Mesenteric fat pad (tissue), 1 donor: ENCODE measurements around the gene CNDP1. TPM values are rescaled to one million over a fixed set of nuclear protein-coding genes. Genes with fewer than 3 reads are reported as not detected.

ENCODE experiments used
- DNase-seq: peaks from one replicate; pipeline ENCODE4 v3.0.0-alpha.2; 2020; ENCODE audit warnings: low spot score
- total RNA-seq: library from RNA; stranded (reverse); fragmentation: NEBNext Ultra II Directional; extraction: Animal tissue kit (Norgen Biotek cat#: 25700); gene quantifications from one replicate; pipeline ENCODE4 v1.2.1, GENCODE V29; 2021
- donor health status: DM: yes; HTN: yes; CAD: no.

CNDP1 gene
- total RNA-seq, 1 donor from 2014 or later: not detected

DNA sequence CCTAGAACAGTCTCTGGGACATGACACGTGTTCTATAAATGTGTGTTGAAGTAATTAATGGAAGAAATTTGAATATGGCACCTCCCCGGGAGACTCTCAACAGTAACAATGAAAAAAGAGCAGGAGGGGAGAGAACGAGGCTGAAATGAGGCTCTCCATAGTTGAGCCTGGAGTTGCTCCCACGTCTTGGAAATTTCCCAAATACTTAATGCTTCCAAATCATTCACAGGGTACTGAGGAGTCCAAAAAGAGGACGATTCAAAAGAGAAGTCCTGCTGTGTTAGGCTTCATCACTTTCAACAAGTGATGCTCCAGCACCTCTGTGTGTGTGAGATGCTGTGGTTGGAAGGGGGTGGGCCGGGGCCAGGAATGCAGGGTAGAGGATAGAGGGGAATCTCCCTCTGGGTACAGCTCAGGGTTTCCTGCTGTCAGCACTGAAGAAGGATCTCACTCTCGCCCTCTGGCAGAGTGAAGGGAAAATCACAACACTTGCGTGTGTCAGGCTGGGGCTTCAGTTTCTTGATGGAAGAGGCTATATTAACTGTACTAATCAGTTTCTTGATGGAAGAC lies 45.3 kb downstream of the CNDP1 start:
- no peak for DNase-seq

GRCh38 chr18:74582642-74583041 lies 48.3 kb downstream of the CNDP1 start:
- no peak for DNase-seq

DNA sequence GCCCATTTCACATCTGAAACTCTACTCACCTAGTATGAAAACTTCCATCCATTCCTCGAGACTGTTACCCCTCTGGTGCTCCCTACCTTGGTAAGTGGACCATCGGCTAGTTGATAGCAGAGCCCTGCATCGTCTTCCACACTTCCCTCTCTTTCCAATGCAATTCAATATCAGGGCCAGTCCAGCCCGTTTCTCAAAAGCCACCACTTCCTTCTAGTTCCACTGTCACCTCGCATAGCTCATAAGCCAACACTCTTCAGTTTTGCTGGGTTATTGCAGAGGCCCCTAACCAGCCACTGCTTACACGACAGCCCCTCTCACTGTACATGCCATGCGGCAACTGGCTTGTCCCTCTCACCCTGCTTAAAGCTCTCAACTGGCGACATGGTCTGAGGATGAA lies 53.1 kb downstream of the CNDP1 start:
- DNase-seq: no peak

DNA sequence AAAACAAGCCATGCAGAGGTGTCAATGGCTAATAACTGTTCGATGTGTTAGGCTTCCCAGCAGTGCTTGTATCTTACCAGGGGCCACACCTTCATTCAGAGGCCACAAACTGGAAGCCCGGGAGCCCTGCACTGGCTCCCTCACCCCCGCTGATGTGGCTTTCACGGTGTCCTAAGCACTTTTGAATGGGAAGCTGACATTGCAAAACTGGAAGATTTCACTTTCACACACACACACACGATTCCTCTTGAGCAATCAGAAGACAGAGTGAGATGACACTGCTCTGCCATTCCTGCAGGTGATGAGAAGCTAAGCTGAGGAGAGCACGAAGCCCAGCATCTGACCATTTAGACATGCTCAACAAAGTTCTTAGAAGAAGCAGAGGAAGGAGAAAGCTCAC lies 54.7 kb downstream of the CNDP1 start:
- DNase-seq: no peak

DNA sequence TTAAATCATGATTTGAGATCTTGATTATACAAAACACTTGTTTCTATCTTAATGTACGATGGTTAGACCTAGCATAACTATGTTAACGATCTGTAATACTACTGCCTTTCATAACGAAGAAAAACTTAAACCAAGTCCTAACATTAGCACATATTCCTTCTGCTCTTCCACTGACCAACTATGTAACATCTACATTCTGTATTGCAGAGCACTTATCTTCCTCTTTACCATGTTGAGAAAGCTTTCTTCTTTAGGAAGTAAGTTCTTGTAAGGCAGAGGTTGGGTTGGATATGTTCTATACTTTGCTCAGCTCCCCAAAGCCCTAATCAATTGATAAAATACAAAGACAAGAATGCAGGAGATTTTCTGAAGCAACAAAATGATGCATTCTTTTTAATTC lies 55.5 kb downstream of the CNDP1 start:
- DNase-seq: no peak

DNA sequence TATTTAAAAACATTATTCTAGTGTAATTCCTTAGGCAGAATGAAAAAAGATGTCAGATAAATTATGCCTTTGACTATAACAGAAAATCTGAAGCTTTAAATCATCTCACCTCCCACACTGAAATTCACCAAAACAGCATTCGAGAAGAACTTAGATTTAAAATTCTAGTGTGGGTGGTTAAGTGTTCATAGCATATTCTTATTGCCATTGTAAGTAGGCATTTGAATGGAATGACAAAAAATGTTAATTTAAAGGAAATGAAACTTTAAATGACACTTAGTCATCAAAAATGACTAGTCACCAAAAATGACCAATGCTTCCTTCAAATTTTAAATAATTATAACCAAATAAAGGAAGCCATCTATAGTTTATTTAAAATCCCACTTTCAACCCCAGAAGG lies 56.4 kb downstream of the CNDP1 start:
- no peak for DNase-seq

- no peak for DNase-seq
Measured at GRCh38 chr18:74595431-74595830, 61.1 kb downstream of the CNDP1 start.

DNA sequence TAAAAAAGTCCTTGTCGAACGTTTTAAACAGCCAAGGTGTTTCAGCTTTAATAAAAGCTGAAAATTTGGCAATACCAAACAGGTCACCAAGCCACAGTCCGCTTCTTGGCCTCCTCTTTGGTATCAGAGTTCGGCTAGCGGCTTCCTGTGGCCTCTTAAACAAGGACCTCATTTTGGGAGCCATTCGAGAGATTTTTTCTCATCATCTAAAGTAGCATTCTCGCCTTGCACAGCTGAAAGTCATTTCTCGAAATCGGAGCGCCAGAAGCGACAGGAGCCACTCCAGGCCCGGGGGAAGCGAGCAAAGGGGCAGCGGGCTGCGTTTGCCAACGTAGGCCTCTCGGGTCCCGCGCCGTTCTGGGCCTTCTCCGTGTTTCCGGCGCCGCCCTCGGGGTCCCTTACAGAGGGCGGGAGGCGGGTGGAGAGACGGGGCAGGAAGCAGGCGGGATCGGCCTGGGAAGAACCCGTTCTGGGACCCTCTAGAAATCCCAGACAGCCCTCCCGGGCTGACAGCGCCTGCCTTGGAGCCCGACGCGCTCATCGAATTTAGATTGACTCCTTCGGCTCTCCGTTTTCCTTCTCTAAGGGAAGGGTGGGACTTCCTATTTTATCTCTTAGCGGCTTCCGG lies 62.8 kb downstream of the CNDP1 start:
- peak; percentile 91 for DNase-seq

GRCh38 chr18:74597662-74598349 lies 63.5 kb downstream of the CNDP1 start, which contains the start of gene ZNF407:
Gene ZNF407, plus strand, starts transcription at chr18:74597870. Its CDS starts 33,150 bp downstream, at chr18:74631020.
- DNase-seq: peak; percentile 95

- DNase-seq: no peak
Measured at GRCh38 chr18:74598350-74599001, 64.2 kb downstream of the CNDP1 start.

GRCh38 chr18:74604361-74604760 lies 70.1 kb downstream of the CNDP1 start:
- no peak for DNase-seq

DNA sequence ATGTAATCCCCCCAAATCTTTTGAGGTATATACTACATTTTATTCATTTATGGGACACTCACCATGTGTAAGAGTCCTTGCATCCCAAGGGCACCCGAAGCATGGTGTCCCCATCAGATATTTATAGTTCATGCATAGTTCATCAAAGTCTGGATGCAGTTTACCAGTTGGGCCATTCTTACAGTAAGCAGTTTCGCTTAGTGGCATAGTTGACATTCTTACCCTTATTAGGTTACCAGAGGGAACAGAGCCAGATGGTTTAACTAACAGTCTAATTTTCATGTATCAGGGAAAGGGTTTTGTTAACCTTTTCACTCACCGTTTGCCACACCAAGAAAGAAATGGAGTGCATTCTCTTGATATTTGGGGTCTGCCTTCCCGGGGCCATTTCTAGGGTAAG lies 70.5 kb downstream of the CNDP1 start:
- no peak for DNase-seq

DNA sequence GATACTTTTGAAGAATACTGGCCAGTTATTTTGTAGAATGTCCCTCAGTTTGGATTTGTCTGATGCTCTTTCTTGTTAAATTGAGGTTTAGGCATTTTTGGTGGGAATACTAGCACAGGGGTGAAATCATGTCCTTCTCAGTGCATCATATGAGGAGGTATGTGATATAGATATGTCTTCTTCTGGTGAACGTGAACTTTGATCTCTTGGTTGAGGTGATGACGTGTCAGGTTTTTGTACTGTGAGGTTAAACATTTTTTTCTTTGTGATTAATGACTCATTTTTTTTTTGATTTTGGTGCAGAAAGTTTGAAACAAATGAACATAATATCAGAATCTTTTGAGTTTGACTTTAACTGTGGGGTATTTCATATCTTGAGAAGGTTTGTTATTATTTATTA lies 74.4 kb downstream of the CNDP1 start:
- DNase-seq: no peak

- no peak for DNase-seq
Measured at GRCh38 chr18:74609535-74609934, 75.2 kb downstream of the CNDP1 start.

DNA sequence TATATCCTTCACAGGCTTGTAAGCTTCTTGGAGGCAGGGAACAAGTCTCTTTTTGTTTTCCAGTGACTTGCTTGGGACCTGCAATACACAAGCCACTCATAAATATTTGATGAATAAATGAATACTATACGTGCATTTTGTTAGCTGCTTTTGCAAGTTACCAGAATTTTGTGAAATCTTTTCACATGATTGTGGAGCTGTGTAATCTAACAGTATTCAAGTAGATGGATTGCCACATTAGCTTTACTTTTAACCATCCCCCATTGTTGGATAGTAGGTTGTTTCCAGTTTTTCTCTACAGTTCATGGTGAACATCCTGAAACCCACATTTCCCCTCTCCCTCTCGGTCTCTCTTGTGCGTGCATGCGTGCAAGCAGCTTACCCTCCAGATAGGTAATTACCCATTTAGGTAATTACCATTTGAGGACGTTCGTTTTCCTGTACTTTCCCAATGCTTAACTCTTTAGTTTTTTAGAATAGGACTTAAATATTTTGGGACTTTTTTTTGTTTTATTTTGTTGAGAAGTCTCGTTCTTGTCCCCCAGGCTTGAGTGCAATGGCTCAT lies 75.8 kb downstream of the CNDP1 start:
- no peak for DNase-seq

- no peak for DNase-seq
Measured at GRCh38 chr18:74610860-74611259, 76.6 kb downstream of the CNDP1 start.

DNA sequence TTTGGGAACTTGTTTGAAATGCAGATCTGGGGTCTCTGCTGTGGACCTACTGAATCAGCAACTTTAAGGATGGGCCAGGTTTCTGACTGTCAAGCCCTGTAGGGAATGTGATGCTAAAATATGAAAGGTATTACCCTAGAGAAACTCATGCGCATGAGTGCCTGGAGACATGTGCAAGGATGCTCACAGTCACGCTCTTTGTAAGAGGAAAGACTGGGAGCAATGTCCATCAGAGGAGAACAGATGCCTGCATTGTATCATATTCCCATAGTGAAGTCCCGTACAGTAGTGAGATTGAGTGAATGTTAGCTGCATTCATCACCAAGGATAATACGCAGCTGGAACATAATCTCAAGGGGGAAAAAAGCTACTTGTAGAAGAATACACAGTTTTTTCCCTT lies 77.5 kb downstream of the CNDP1 start:
- no peak for DNase-seq

- DNase-seq: no peak
Measured at GRCh38 chr18:74613381-74613780, 79.1 kb downstream of the CNDP1 start.

DNA sequence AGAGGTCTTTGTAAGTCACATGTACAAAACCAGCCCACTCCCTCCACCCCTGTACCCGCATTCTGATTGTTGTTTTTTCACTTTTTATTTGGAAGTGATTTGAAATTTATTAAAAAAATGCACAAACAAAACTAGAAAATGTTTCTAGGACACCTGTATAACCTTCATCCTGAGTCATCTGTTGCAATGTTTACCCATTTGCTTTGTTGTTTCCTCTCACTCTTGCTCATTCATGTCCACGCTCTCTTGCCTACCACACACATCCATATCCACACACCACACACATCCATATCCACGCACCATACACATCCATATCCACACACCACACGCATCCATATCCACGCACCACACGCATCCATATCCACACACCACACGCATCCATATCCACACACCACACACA lies 82.2 kb downstream of the CNDP1 start:
- no peak for DNase-seq

DNA sequence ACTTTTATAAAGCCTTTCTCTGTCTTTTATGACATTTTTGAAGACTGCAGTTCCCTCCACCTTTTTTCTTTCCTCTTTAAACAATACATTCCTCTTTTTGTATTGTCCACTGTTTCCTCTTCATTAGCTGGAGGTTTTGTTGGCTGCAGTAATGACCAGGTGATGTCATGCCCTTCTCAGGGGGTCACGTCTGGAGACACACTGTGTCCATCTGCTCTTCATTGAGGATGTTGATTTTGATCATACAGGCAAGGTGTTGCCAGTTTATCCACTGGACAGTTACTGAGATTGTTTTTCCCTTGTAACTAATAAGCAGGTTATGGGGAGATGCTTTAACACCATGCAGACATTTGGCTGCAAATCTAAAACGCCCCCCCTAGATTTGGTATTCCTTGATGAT lies 83.2 kb downstream of the CNDP1 start:
- DNase-seq: no peak

DNA sequence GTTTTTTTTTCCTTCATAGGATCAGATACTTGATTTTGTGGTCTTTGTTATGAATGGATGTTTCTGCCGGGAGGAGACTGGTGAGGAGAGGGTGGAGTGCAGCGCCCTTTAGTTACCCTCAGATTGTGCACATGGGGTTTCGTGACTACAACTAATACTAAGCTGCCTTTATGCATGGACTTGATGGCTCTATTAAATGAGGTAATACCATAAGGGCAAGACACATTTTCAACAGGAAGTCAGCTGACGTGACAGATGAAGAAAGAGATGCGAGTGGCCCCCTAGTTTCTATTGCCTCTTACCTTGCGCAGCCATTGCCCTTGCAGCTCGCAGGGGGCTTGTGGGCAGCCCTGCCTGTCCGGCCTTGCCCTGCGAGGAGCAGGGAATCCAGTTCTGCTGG lies 87.8 kb downstream of the CNDP1 start:
- no peak for DNase-seq
